ENCODE data around the gene PPP1R9B.

The PPP1R9B gene

DNA sequence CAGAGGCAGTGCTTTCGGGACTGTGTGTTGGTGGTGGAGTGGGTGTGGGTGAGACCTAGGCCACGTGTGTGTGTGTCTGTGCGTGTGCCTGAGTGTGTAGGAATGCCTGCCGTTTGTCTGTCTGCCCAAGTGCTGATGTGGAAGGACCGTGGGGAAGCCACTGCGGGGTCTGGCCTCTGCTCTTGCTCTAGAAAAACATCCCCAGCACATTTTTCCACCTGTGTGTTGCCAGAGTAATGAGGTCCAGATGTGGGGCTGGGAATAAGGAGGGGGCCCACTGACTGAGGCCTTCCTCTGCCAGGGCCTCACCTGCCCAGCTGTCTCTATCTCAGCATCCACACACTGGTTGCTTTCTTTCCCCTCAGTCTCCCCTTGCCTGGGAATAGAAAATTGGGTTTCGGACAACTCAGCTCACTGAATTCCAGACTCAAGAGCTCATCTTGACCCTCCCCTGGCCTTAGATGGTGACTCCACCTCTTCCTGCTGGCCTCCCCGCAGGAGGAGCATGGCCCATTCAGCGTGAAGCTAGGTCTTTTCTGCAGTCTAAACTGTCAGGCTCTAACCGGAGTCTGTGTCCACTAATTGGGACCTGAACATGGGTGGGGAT lies 23.0 kb upstream of the PPP1R9B start:
- DNase-seq = no peak

GRCh38 chr17:50172936-50173334 lies 22.5 kb upstream of the PPP1R9B start:
- DNase-seq = no peak

- no peak for DNase-seq
Measured at GRCh38 chr17:50172130-50172529, 21.7 kb upstream of the PPP1R9B start.

- DNase-seq = no peak
Measured at GRCh38 chr17:50171371-50172071, 21.0 kb upstream of the PPP1R9B start.

DNA sequence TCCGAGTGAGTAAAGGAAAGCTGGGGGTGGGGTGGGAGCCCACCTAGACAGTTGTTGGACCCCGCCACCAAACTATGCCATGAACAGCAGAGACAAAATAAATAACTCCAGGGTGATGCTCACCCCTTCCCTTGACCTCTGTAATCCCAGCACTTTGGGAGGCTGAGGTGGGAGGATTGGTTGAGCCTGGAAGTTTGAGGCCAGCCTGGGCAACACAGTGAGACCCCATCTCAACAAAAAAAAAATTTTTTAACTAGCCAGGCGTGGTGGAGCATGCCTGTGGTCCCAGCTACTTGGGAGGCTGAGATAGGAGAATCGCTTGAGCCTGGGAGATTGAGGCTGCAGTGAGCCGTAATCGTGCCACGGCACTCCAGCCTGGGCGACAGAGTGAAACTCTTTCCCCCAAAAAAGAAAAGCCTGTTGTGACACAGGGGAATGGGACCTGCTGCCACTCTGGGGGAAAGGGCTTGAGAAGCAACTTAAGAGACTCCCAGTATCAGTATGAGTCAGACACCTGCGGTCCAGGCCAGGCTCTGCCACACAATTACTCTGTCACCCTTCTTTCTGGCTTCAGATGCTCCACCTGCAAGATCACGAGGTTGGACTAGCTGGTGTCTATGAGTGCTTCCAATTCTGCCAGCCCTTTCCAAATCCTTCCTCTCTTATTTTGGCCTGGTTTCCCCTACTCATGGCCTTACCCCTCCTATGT lies 20.3 kb upstream of the PPP1R9B start:
- DNase-seq = no peak

- DNase-seq = no peak
Measured at GRCh38 chr17:50169881-50170459, 19.5 kb upstream of the PPP1R9B start.

DNA sequence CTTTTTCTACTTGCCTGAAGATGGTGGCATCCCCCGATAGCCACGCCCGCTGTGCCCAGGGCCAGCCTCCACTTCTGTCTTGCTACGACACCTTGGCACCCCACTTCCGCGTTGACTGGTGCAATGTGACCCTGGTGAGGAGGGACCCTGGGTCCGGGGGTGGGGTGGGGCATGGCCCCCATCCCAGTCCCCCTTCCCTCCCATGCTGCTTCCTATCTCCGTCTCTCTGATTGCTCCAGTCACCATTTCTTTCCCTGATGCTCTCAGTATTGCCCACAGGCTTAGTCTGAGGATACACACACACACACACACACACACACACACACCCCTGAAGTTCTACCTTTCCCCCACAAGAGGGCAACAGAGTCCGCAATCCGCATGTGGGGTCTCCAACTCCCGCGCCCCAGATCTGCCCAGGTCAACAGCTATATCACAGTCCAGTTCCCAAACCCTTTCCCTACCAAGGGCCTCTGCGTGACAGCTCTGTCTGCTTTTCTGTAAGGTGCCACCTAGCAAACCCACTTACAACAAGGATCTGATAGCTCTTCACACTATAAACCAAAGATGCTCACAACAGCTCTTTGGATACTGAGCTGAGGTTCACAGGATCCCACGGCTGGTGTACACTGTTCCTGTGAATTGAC lies 18.8 kb upstream of the PPP1R9B start:
- peak; percentile 77 to 78 for DNase-seq

DNA sequence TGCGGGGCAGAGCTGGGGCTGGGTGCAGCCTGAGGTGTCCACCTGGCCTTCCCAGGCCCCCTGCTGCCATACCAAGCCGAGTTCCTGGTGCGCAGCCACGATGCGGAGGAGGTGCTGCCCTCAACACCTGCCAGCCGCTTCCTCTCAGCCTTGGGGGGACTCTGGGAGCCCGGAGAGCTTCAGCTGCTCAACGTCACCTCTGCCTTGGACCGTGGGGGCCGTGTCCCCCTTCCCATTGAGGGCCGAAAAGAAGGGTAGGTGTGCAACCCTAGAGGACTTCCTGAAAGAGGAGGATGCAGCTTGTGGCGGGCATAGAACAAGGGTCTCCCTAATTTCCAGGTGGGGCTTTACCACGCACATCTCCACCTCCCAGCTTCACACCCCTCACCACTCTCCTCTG lies 17.8 kb upstream of the PPP1R9B start:
- DNase-seq = no peak

- DNase-seq = no peak
Measured at GRCh38 chr17:50167371-50167770, 16.9 kb upstream of the PPP1R9B start.

GRCh38 chr17:50166518-50167181 lies 16.2 kb upstream of the PPP1R9B start:
- no peak for DNase-seq

GRCh38 chr17:50165867-50166517 lies 15.5 kb upstream of the PPP1R9B start, which contains the start of gene SGCA:
SGCA (plus strand) TSS chr17:50166005; CDS start chr17:50166041, 36 bp downstream.
- no peak for DNase-seq

GRCh38 chr17:50165466-50165865 lies 15.0 kb upstream of the PPP1R9B start:
- DNase-seq = no peak

GRCh38 chr17:50165066-50165465 lies 14.6 kb upstream of the PPP1R9B start:
- DNase-seq = no peak

DNA sequence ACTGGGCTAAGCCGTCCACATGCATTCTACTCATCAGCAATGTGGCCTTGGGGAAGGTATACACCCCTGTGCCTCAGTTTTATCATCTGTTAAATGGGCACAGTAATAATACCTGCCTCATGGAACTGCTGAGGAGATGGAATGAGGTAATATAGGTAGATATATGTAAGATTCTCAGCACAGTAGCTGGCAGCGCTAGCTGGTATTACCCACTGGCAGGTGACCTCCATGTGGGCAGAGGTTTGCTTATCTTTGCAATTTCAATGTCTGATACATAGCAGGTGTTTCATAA lies 14.2 kb upstream of the PPP1R9B start:
- DNase-seq = no peak

DNA sequence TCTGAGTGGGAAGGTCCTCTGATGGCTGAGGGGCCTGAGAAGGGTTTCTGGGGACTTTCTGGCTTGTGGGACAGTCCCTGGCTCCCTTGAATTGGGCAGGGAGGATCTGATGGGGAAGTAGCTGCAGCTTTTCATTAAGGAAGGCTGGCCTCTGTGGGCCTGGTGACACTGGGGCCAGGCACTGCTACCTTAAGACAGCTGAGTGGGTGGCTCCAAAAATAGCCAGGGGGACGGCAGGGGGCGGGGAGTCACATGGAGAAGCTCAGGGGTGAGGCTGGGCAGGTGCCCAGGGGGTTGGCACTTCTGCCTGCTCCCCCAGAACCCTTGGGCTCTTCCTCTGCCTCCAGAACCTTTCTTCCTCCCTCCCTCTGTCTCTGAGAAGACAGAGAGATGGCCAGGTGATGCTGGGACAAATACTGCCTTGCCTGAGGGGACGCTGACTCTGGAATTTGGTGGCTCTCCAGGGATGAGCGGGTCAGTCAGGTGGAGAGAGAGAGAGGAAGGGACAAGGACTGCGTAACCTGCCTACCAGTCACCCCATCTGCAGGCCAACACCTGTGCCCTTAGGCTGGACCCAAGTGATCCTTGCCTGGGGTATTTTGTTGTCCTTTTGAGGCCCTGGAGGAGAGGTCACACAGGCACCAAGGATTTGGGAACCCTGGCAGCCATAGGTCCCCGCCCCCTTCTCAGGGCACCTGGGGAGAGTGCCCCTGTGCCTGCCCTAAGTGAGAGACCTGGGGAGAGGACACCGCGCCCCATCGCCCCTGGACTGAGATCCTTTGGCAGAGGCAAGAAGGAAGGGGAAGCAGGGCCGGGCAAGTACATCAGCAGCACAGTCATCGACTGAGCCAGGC lies 13.6 kb upstream of the PPP1R9B start:
- peak in 1 of 2 donors; percentile 56 for DNase-seq

GRCh38 chr17:50162466-50163254 lies 12.2 kb upstream of the PPP1R9B start:
- DNase-seq = no peak

DNA sequence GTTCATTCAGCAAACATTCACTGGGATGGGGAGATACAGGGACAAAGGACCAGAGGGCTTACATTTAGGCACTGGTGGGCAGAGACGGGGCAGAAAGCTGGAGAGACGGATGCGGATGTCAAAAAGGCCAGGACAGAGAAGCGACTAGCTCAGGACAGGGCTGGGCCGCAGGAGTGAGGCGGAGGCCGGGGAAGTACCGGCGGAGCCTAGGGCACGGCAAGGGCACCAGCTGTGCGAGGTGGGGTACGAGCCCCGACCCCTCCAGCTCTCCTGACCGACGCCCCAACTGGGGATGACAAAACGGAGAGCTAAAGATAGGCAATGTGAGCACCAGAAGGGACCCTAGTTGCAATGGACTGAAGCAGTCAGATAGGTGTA lies 11.4 kb upstream of the PPP1R9B start:
- DNase-seq = no peak

DNA sequence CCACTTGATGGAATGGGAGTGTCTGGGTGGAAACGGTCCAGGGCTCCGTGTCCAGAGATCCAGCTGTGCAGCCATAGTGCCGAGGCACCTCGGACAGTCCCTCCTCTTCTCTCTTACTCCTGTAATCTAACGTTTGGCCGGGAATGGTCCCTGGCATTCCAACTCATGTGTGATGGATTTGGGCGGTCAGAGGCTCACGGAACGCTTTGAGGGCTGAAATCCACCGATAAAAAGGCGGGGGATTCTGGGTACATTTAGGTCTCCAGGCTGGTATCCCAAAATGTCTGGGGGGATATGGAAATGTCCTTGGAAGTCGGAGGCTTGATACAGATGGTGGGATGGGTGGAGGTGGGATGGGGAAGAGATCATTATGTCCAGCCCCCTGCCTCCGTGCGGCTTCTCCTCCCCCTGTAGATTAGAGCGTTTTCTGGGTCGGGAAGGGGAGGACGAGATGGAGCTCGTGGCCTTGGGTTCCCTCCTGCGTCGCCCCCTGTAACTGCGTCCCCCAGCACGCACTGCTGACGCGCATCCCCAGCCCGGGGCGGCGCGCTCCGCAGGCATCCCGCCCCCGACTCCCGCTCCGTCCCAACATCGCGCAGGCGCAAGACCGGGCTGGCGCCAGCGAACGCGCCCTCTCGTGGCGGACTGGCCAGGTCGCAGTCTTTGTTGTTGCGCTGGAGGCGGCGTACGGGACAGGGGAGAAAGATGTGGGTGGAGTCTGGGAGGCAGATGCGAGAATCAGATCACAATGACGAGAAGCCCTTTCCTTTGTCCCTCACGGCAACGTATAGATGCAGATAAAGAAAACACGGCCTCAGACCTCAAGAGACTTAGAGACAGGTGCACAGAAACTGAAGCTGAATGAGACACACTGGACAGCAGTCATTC lies 10.8 kb upstream of the PPP1R9B start:
- peak; percentile 95 to 96 for DNase-seq

DNA sequence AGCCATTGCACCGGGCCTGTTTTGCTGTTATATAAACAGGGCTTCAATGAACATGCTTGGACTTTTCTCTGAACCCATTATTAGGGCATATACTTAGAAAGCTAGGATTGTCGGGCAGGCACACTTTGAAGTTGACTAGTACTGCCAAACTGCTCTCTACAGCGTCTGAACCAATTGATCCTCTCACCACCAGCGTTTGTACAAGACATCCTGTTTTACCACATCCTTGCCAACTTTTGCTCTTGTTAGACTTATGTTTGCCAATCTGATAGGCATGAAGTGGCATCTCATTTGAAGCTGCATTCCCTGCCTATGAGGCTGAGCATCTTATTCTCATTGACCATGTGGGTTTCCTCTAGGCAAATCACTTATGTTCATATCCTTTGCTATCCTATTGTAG lies 7.4 kb upstream of the PPP1R9B start:
- peak in 1 of 2 donors; percentile 33 for DNase-seq
